BLaER1 treated with 17β-estradiol and CSF1 and Interleukin-3, amounts not matched to agents 10 nM and 100 nM (cell line): Measurements from ENCODE around the gene SORBS2.

ENCODE experiments used
- H3K27ac ChIP-seq, 11 experiments: shearing (Covaris generic); formaldehyde crosslinking; 2 replicates each; pipeline ENCODE4 v1.8.1; 2022
- H3K27me3 ChIP-seq, 11 experiments: shearing (Covaris generic); formaldehyde crosslinking; 2 replicates each; pipeline ENCODE4 v1.8.1; 2022
- H3K36me3 ChIP-seq, 11 experiments: shearing (Covaris generic); formaldehyde crosslinking; 2 replicates each; pipeline ENCODE4 v1.8.1; 2022
- H3K4me1 ChIP-seq, 10 experiments: shearing (Covaris generic); formaldehyde crosslinking; 2 replicates each; pipeline ENCODE4 v1.8.1; 2022
- H3K4me2 ChIP-seq, 11 experiments: shearing (Covaris generic); formaldehyde crosslinking; 2 replicates each; pipeline ENCODE4 v1.8.1; 2022
- H3K4me3 ChIP-seq, 10 experiments: shearing (Covaris generic); formaldehyde crosslinking; 2 replicates each; pipeline ENCODE4 v1.8.1; 2022
- H3K9ac ChIP-seq, 11 experiments: shearing (Covaris generic); formaldehyde crosslinking; 2 replicates each; pipeline ENCODE4 v1.8.1; 2022
- H3K9me3 ChIP-seq, 11 experiments: shearing (Covaris generic); formaldehyde crosslinking; replicated peaks in 1 of 11; 2 replicates each; pipeline ENCODE4 v1.8.1; 2022
- H4K20me1 ChIP-seq, 11 experiments: shearing (Covaris generic); formaldehyde crosslinking; 2 replicates each; pipeline ENCODE4 v1.8.1; 2022
- Cebpa-rat ChIP-seq, 11 experiments: shearing (Covaris generic); IDR thresholded peaks; 2 replicates each; pipeline ENCODE4 v1.8.1; 2022

The SORBS2 gene

GRCh38 chr4:185540487-185541120, 271.4 kb downstream of the SORBS2 start:
- Histone ChIP-seq H3K9ac (no peak overlapping the region), H3K36me3 (no peaks in the 10 kb centered on the region), H3K27ac (no peak overlapping the region), H3K27me3 (peaks cover 21 to 45% (median 34%) of the 10 kb centered on the region in 11 experiments), H3K4me2 (no peak overlapping the region), H4K20me1 (peaks cover 0 to 7% (median 0%) of the 10 kb centered on the region in 11 experiments; a peak in 4 of 22 replicates), H3K4me3 (no peak overlapping the region), H3K4me1 (peaks cover 0 to 15% (median 10%) of the 10 kb centered on the region in 10 experiments; a peak in 14 of 20 replicates), H3K9me3 (peaks cover 0 to 11% (median 0%) of the 10 kb centered on the region in 11 experiments; a peak in 2 of 22 replicates)
- TF ChIP-seq Cebpa-rat (IDR thresholded peaks at IDR 0.05), result no peak

- Histone ChIP-seq H3K4me1 (peaks cover 0 to 20% (median 11%) of the 10 kb centered on the region in 10 experiments; a peak in 16 of 20 replicates), H3K27ac (no peak overlapping the region), H3K27me3 (peaks cover 26 to 50% (median 39%) of the 10 kb centered on the region in 11 experiments), H3K4me3 (no peak overlapping the region), H3K9me3 (peaks cover 0 to 8% (median 0%) of the 10 kb centered on the region in 11 experiments; a peak in 3 of 22 replicates), H3K4me2 (no peak overlapping the region), H3K9ac (no peak overlapping the region), H3K36me3 (no peaks in the 10 kb centered on the region), H4K20me1 (peaks cover 0 to 9% (median 0%) of the 10 kb centered on the region in 11 experiments; a peak in 7 of 22 replicates)
- TF ChIP-seq Cebpa-rat (IDR thresholded peaks at IDR 0.05), result no peak
Measured at GRCh38 chr4:185540040-185540439, 272.0 kb downstream of the SORBS2 start.

- H3K36me3 ChIP-seq, result no peaks in the 10 kb centered on the region
- H3K27me3 ChIP-seq, result peaks cover 39 to 63% (median 52%) of the 10 kb centered on the region in 11 experiments
- no peak overlapping the region for H3K9ac ChIP-seq
- H3K27ac ChIP-seq, result no peak overlapping the region
- TF ChIP-seq Cebpa-rat (IDR thresholded peaks at IDR 0.05), result no peak
- peaks cover 0 to 14% (median 0%) of the 10 kb centered on the region in 11 experiments; a peak in 8 of 22 replicates for H4K20me1 ChIP-seq
- H3K4me3 ChIP-seq, result no peak overlapping the region
- H3K4me1 ChIP-seq, result peaks cover 0 to 23% (median 11%) of the 10 kb centered on the region in 10 experiments; a peak in 16 of 20 replicates
- no peak overlapping the region for H3K4me2 ChIP-seq
- peaks cover 0 to 7% (median 0%) of the 10 kb centered on the region in 11 experiments; a peak in 3 of 22 replicates for H3K9me3 ChIP-seq
Measured at GRCh38 chr4:185538806-185539205, 273.2 kb downstream of the SORBS2 start.

GRCh38 chr4:185536411-185536709, 275.6 kb downstream of the SORBS2 start:
- TF ChIP-seq Cebpa-rat (IDR thresholded peaks at IDR 0.05), result no peak
- Histone ChIP-seq H3K9me3 (peaks cover 0 to 7% (median 0%) of the 10 kb centered on the region in 11 experiments; a peak in 3 of 22 replicates), H3K36me3 (no peaks in the 10 kb centered on the region), H3K4me2 (no peak overlapping the region), H3K4me1 (peaks cover 0 to 10% (median 5%) of the 10 kb centered on the region in 10 experiments; a peak in 10 of 20 replicates), H3K27ac (no peak overlapping the region), H3K9ac (no peak overlapping the region), H4K20me1 (peaks cover 0 to 14% (median 0%) of the 10 kb centered on the region in 11 experiments; a peak in 8 of 22 replicates), H3K27me3 (peaks cover 57 to 75% (median 66%) of the 10 kb centered on the region in 11 experiments), H3K4me3 (no peak overlapping the region)

GRCh38 chr4:185535612-185536410, 276.2 kb downstream of the SORBS2 start:
- Histone ChIP-seq H3K4me2 (peak overlapping the region; percentile 56 to 93 (median 79)), H4K20me1 (peaks cover 0 to 14% (median 0%) of the 10 kb centered on the region in 11 experiments; a peak in 8 of 22 replicates), H3K4me3 (peak overlapping the region; percentile 36 to 64 (median 52); a peak in 18 of 20 replicates), H3K27ac (no peak overlapping the region), H3K9ac (no peak overlapping the region), H3K36me3 (no peaks in the 10 kb centered on the region), H3K9me3 (peaks cover 0 to 7% (median 0%) of the 10 kb centered on the region in 11 experiments; a peak in 3 of 22 replicates), H3K4me1 (peaks cover 0 to 10% (median 5%) of the 10 kb centered on the region in 10 experiments; a peak in 10 of 20 replicates), H3K27me3 (peaks cover 57 to 75% (median 68%) of the 10 kb centered on the region in 11 experiments)
- no peak for TF ChIP-seq Cebpa-rat (IDR thresholded peaks at IDR 0.05)
